Measurements from ENCODE around the gene SAMD3.

DNA sequence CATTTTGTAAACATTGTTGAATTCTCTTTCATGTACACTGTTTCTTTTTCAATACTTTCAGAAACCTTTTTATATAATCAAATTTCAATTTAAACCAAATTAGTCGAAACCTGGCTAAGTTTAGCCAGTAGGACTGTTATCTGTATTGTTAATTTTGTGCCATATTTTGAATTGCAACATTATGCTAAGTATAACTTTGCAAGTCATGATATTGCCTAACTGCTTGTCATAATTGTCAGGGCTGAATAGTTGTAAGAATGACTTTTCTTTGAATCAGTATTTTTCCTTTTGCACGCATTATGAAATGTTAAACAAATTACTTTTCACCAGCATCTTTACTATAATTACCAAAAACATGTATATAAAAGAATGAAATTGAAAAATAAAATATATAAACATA lies 82.7 kb downstream of the SAMD3 start:
- TF ChIP-seq, protein P1, sequence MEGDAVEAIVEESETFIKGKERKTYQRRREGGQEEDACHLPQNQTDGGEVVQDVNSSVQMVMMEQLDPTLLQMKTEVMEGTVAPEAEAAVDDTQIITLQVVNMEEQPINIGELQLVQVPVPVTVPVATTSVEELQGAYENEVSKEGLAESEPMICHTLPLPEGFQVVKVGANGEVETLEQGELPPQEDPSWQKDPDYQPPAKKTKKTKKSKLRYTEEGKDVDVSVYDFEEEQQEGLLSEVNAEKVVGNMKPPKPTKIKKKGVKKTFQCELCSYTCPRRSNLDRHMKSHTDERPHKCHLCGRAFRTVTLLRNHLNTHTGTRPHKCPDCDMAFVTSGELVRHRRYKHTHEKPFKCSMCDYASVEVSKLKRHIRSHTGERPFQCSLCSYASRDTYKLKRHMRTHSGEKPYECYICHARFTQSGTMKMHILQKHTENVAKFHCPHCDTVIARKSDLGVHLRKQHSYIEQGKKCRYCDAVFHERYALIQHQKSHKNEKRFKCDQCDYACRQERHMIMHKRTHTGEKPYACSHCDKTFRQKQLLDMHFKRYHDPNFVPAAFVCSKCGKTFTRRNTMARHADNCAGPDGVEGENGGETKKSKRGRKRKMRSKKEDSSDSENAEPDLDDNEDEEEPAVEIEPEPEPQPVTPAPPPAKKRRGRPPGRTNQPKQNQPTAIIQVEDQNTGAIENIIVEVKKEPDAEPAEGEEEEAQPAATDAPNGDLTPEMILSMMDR (IDR thresholded peaks at IDR 0.05; ENCODE audit: low read depth, low read length): no peak
- TF ChIP-seq POLR2A (IDR thresholded peaks at IDR 0.05; ENCODE audit: extremely low read depth, insufficient read length): no peak

Measured in NB4 (cell line).